ENCODE data around the gene SHISA7. TPM values are rescaled to one million over a fixed set of nuclear protein-coding genes. Genes with fewer than 3 reads are reported as not detected.

Gene SHISA7
- not detected for polyA plus RNA-seq (2012; ENCODE audit: low read depth, missing spikeins)

GRCh38 chr19:55443045-55443823 is at the start of gene SHISA7:
Gene SHISA7, minus strand, starts transcription at chr19:55443300. Its CDS starts 437 bp downstream, at chr19:55442863.
- FAIRE-seq = no peak
- TF ChIP-seq POLR2AphosphoS5 (IDR thresholded peaks at IDR 0.05; ENCODE audit: low read depth, low read length) = no peak
- no peak for TF ChIP-seq POLR2A (IDR thresholded peaks at IDR 0.05; ENCODE audit: low read depth, low read length)
- no peak for TF ChIP-seq PAX5 (IDR thresholded peaks at IDR 0.05; ENCODE audit: insufficient read depth, low read length, severe bottlenecking)
- TF ChIP-seq POU2F2 (IDR thresholded peaks at IDR 0.05; ENCODE audit: low read depth, low read length) = no peak
- TF ChIP-seq TAF1 (IDR thresholded peaks at IDR 0.05; ENCODE audit: low read depth, low read length) = no peak
- no peak for TF ChIP-seq SPI1 (IDR thresholded peaks at IDR 0.05; ENCODE audit: low read depth, low read length)
- no peak for DNase-seq (ENCODE audit: insufficient read length, low spot score)

DNA sequence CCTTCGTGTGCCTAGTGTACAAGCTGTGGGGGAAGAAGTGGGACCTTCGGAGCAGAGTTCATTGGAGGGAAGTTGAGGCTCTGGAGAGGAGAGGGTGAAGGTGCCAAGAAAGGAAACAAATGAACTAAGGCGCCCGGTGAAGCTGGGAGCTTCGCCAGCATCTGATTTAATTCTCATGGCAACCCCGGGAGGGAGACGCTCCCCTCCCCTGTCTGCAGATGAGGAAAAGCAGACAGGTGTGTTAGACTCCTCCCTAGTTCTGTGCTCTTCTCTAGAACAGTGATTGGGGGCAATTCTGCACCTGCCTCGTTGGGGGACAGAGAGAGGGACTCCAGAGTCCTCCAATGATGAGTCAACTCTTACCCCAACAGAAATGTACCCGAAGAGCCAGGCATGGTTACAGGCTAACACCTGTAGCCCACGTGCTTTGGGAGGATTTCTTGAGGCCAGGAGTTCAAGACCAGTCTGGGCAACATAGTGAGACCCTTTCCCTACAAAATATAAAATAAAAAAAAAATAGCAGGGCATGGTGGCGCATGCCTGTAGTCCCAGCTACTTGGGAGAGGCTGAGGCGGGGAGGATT is 49.4 kb upstream of the SHISA7 start:
- FAIRE-seq (no peak), DNase-seq (ENCODE audit: insufficient read length, low spot score) (no peak)
- TF ChIP-seq PAX5 (IDR thresholded peaks at IDR 0.05; ENCODE audit: insufficient read depth, low read length, severe bottlenecking) (no peak), TAF1 (IDR thresholded peaks at IDR 0.05; ENCODE audit: low read depth, low read length) (no peak), POU2F2 (IDR thresholded peaks at IDR 0.05; ENCODE audit: low read depth, low read length) (no peak), SPI1 (IDR thresholded peaks at IDR 0.05; ENCODE audit: low read depth, low read length) (no peak), POLR2AphosphoS5 (IDR thresholded peaks at IDR 0.05; ENCODE audit: low read depth, low read length) (no peak), POLR2A (IDR thresholded peaks at IDR 0.05; ENCODE audit: low read depth, low read length) (no peak)

DNA sequence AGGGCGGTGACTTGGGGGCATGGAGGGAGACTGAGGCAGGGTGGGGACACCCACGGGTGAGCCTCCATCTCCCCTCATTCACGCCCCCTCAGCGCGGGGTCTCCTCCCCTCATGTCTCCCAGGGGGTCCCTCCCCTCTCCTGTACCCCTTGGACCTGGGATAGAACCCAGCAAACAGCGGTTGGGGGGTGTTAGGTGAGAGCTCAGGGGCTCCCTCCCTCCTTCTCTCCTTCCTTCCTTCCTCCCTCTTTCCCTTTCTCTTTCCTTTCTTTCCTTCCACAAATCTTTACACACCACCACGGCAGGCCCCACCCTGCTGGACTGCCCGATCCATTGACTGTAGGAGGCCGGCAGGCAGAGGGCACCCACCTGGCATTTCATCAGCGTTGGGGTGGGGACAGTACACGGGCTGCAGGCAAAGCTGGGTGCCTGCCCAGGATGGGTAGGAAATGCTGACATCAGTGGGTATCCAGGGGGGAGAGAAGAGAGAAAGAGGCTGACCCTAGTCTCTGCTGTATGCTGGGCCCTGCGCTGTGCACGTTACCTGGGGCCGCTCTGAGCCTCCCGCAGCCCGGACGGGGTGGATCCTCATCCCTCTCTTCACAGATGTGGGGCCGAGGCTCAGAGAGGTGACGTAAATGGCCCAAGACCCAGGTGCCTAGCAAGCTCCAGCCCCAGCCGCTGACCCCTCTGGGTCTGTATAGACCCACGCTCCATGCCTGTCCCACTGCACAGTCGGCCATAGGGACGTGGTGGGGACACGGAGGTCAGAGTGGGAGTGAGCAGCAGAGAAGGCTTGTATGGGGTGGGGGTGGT is 48.7 kb upstream of the SHISA7 start:
- DNase-seq (ENCODE audit: insufficient read length, low spot score) = no peak
- TF ChIP-seq POU2F2 (IDR thresholded peaks at IDR 0.05; ENCODE audit: low read depth, low read length) = no peak
- no peak for TF ChIP-seq POLR2A (IDR thresholded peaks at IDR 0.05; ENCODE audit: low read depth, low read length)
- TF ChIP-seq TAF1 (IDR thresholded peaks at IDR 0.05; ENCODE audit: low read depth, low read length) = no peak
- TF ChIP-seq PAX5 (IDR thresholded peaks at IDR 0.05; ENCODE audit: insufficient read depth, low read length, severe bottlenecking) = no peak
- TF ChIP-seq POLR2AphosphoS5 (IDR thresholded peaks at IDR 0.05; ENCODE audit: low read depth, low read length) = no peak
- no peak for TF ChIP-seq SPI1 (IDR thresholded peaks at IDR 0.05; ENCODE audit: low read depth, low read length)

DNA sequence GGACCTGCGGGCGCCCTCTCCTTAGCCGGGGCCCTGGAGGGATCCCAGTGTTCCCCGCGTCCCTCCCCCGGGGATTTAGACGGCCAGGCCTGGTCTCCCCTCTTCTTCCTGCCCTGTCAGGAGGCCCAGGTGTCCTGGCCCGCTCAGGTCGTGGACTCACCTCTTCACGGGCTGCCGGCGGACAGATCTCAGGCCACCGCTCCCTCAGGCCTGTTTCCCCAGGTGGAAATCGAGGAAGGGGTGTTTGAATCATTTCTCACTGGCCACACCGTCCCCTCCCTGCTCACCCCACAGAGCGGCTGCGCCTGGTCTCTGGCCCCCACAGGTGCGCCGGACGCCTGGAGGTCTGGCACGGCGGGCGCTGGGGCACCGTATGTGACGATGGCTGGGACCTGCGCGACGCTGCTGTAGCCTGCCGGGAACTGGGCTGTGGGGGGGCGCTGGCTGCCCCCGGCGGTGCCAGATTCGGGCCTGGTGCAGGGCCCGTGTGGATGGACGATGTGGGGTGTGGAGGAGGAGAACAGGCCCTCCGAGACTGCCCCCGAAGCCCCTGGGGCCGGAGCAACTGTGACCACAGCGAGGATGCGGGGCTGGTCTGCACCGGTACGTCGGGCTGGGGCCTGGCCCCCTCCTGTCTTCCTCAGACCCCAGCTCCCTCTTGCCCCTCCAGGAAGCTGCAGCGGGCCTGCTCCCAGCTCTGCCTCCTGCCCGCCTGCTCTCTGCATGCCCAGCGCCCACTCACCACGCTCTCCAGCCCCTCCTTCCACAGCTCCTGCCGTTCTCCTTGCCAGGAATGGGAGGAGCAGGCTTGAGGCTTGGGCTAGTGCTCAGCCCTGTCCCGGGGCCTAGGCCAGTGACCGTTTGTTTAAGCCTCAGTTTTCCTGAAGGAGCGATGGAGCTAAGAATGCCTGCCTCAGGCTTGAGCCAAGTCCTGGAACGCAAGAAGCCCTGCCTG is 47.7 kb upstream of the SHISA7 start:
- no peak for DNase-seq (ENCODE audit: insufficient read length, low spot score)
- FAIRE-seq = no peak
- no peak for TF ChIP-seq TAF1 (IDR thresholded peaks at IDR 0.05; ENCODE audit: low read depth, low read length)
- no peak for TF ChIP-seq SPI1 (IDR thresholded peaks at IDR 0.05; ENCODE audit: low read depth, low read length)
- no peak for TF ChIP-seq POU2F2 (IDR thresholded peaks at IDR 0.05; ENCODE audit: low read depth, low read length)
- no peak for TF ChIP-seq PAX5 (IDR thresholded peaks at IDR 0.05; ENCODE audit: insufficient read depth, low read length, severe bottlenecking)
- TF ChIP-seq POLR2A (IDR thresholded peaks at IDR 0.05; ENCODE audit: low read depth, low read length) = no peak
- TF ChIP-seq POLR2AphosphoS5 (IDR thresholded peaks at IDR 0.05; ENCODE audit: low read depth, low read length) = no peak

More for the DNA sequence above, 48.7 kb upstream of the SHISA7 start:
- FAIRE-seq = no peak

- no peak for DNase-seq (ENCODE audit: insufficient read length, low spot score)
- no peak for TF ChIP-seq TAF1 (IDR thresholded peaks at IDR 0.05; ENCODE audit: low read depth, low read length)
- no peak for TF ChIP-seq SPI1 (IDR thresholded peaks at IDR 0.05; ENCODE audit: low read depth, low read length)
- TF ChIP-seq PAX5 (IDR thresholded peaks at IDR 0.05; ENCODE audit: insufficient read depth, low read length, severe bottlenecking) = no peak
- no peak for TF ChIP-seq POU2F2 (IDR thresholded peaks at IDR 0.05; ENCODE audit: low read depth, low read length)
- no peak for TF ChIP-seq POLR2AphosphoS5 (IDR thresholded peaks at IDR 0.05; ENCODE audit: low read depth, low read length)
- no peak for TF ChIP-seq POLR2A (IDR thresholded peaks at IDR 0.05; ENCODE audit: low read depth, low read length)
Measured at GRCh38 chr19:55489711-55490477, 46.8 kb upstream of the SHISA7 start.

DNA sequence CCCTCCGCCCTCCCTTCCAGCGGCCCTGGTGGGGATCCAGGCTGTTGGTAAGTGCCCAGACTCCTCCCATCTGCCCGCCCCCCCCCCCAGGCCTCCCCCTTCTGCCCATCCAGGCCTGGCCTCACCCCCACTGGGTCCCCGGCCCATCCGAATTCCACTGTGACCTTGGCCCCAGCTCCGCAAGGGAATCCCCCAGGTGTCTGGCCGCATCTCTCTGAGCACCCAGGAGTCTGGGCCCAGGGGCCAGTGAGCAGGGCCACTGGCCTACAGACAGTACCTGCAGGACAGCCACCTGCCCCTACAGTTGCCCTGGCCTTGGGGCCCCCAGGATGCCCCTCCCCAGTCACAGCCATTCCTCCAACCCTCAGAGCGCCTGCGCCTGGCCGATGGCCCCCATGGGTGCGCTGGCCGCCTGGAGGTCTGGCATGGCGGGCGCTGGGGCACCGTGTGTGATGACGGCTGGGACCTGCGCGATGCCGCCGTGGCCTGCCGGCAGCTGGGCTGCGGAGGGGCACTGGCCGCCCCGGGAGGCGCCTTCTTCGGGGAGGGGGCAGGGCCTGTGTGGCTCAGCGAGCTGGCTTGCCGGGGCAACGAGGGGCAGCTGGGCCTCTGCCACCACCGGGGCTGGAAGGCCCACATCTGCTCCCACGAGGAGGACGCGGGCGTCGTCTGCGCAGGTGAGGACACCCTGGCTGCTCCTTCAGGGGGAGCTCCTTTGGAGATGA is 46.0 kb upstream of the SHISA7 start:
- TF ChIP-seq POLR2AphosphoS5 (IDR thresholded peaks at IDR 0.05; ENCODE audit: low read depth, low read length) = no peak
- TF ChIP-seq POU2F2 (IDR thresholded peaks at IDR 0.05; ENCODE audit: low read depth, low read length) = no peak
- no peak for TF ChIP-seq POLR2A (IDR thresholded peaks at IDR 0.05; ENCODE audit: low read depth, low read length)
- no peak for TF ChIP-seq TAF1 (IDR thresholded peaks at IDR 0.05; ENCODE audit: low read depth, low read length)
- TF ChIP-seq PAX5 (IDR thresholded peaks at IDR 0.05; ENCODE audit: insufficient read depth, low read length, severe bottlenecking) = no peak
- no peak for TF ChIP-seq SPI1 (IDR thresholded peaks at IDR 0.05; ENCODE audit: low read depth, low read length)
- DNase-seq (ENCODE audit: insufficient read length, low spot score) (no peak), FAIRE-seq (no peak)

More at GRCh38 chr19:55489711-55490477, 46.8 kb upstream of the SHISA7 start:
- FAIRE-seq = no peak

- DNase-seq (ENCODE audit: insufficient read length, low spot score) (no peak), FAIRE-seq (no peak)
- TF ChIP-seq SPI1 (IDR thresholded peaks at IDR 0.05; ENCODE audit: low read depth, low read length) (no peak), POLR2AphosphoS5 (IDR thresholded peaks at IDR 0.05; ENCODE audit: low read depth, low read length) (no peak), TAF1 (IDR thresholded peaks at IDR 0.05; ENCODE audit: low read depth, low read length) (no peak), PAX5 (IDR thresholded peaks at IDR 0.05; ENCODE audit: insufficient read depth, low read length, severe bottlenecking) (no peak), POU2F2 (IDR thresholded peaks at IDR 0.05; ENCODE audit: low read depth, low read length) (no peak), POLR2A (IDR thresholded peaks at IDR 0.05; ENCODE audit: low read depth, low read length) (no peak)
Measured at GRCh38 chr19:55487924-55488687, 45.0 kb upstream of the SHISA7 start, which contains the start of gene SSC5D. Gene SSC5D, plus strand, starts transcription at chr19:55488436. Its CDS starts 154 bp downstream, at chr19:55488590.
